Muscle of leg (tissue), 11 donors: ENCODE measurements around the gene YAF2. TPM values are rescaled to one million over a fixed set of nuclear protein-coding genes. Genes with fewer than 3 reads are reported as not detected.

Experiments used
- DNase-seq: peaks from one replicate; pipeline ENCODE4 v3.0.0; 2013
- H3K27ac ChIP-seq: one replicate; pipeline ENCODE4 v1.5.1; 2013; ENCODE audit warnings: mild to moderate bottlenecking, low read length, control low read depth
- H3K27me3 ChIP-seq: one replicate; pipeline ENCODE4 v1.6.1; 2013; ENCODE audit warnings: low read length; ENCODE audit not compliant: control insufficient read depth, insufficient read depth
- H3K36me3 ChIP-seq: one replicate; pipeline ENCODE4 v1.6.1; 2013; ENCODE audit warnings: low read length; ENCODE audit not compliant: control insufficient read depth, insufficient read depth
- H3K4me1 ChIP-seq: one replicate; pipeline ENCODE4 v1.6.1; 2013; ENCODE audit warnings: low read length; ENCODE audit not compliant: control insufficient read depth, insufficient read depth
- H3K4me3 ChIP-seq: one replicate; pipeline ENCODE4 v1.5.1; 2013; ENCODE audit warnings: low read length, control low read depth
- H3K9me3 ChIP-seq: replicated peaks from 2 replicates; pipeline ENCODE4 v1.6.1; 2013; ENCODE audit warnings: low read depth, low read length; ENCODE audit not compliant: control insufficient read depth
- WGBS: methylation state at CpG from one replicate; pipeline ENCODE4 v1.1.5; 2013; ENCODE audit warnings: missing lambda C conversion rate; ENCODE audit not compliant: insufficient coverage; 5-methylcytosine and 5-hydroxymethylcytosine counted together
- polyA plus RNA-seq, 8 donors: library from polyadenylated mRNA; unstranded; fragments of 120-200 nt; gene quantifications; one replicate each; pipeline versions ENCODE4 v1.2.1 to v1.2.3, GENCODE V29; 2013; ENCODE audit warnings: inconsistent platforms in 1 of 8, low replicate concordance in 1 of 8; ENCODE audit not compliant: insufficient read length in 8 of 8, insufficient read depth in 1 of 8
- total RNA-seq: library from RNA; stranded (reverse); fragments of 120-200 nt; gene quantifications from one replicate; pipeline ENCODE4 v1.2.4, GENCODE V29; 2013

YAF2 gene
- total and polyA plus RNA-seq, 9 donors, result 21.7 to 33.2 (median 25.1) TPM

GRCh38 chr12:42162193-42162592, 75.9 kb downstream of the YAF2 start:
- Histone ChIP-seq H3K4me1 (no peaks in the 10 kb centered on the region), H3K27ac (no peak overlapping the region), H3K27me3 (no peaks in the 10 kb centered on the region), H3K9me3 (no peaks in the 10 kb centered on the region), H3K4me3 (no peak overlapping the region), H3K36me3 (no peaks in the 10 kb centered on the region)
- no peak for DNase-seq

GRCh38 chr12:42161529-42161928, 76.5 kb downstream of the YAF2 start:
- Histone ChIP-seq H3K27ac (no peak overlapping the region), H3K27me3 (no peaks in the 10 kb centered on the region), H3K9me3 (no peaks in the 10 kb centered on the region), H3K4me1 (no peaks in the 10 kb centered on the region), H3K4me3 (no peak overlapping the region), H3K36me3 (no peaks in the 10 kb centered on the region)
- no peak for DNase-seq
- no CpG with 5 or more reads among the region's 1 CpG for WGBS

GRCh38 chr12:42156232-42156631, 81.8 kb downstream of the YAF2 start:
- no peaks in the 10 kb centered on the region for H3K9me3 ChIP-seq
- H3K4me3 ChIP-seq, result no peak overlapping the region
- no peaks in the 10 kb centered on the region for H3K36me3 ChIP-seq
- H3K4me1 ChIP-seq, result no peaks in the 10 kb centered on the region
- no peak overlapping the region for H3K27ac ChIP-seq
- no peak for DNase-seq
- H3K27me3 ChIP-seq, result no peaks in the 10 kb centered on the region
- WGBS, result no CpG with 5 or more reads among the region's 2 CpGs

GRCh38 chr12:42145552-42146215, 92.4 kb downstream of the YAF2 start:
- no peak overlapping the region for H3K27ac ChIP-seq
- 52% methylated on average over 8 of the region's 11 CpGs for WGBS
- no peaks in the 10 kb centered on the region for H3K36me3 ChIP-seq
- no peaks in the 10 kb centered on the region for H3K27me3 ChIP-seq
- H3K4me1 ChIP-seq, result peaks cover 11% of the 10 kb centered on the region
- H3K9me3 ChIP-seq, result no peaks in the 10 kb centered on the region
- peak; percentile 16 for DNase-seq
- no peak overlapping the region for H3K4me3 ChIP-seq

GRCh38 chr12:42145197-42145549, 92.9 kb downstream of the YAF2 start:
- no peaks in the 10 kb centered on the region for H3K36me3 ChIP-seq
- peaks cover 11% of the 10 kb centered on the region for H3K4me1 ChIP-seq
- peak overlapping the region; percentile 80 for H3K27ac ChIP-seq
- no peaks in the 10 kb centered on the region for H3K9me3 ChIP-seq
- no peaks in the 10 kb centered on the region for H3K27me3 ChIP-seq
- no peak for DNase-seq
- H3K4me3 ChIP-seq, result peak overlapping the region; percentile 66
- 8% methylated on average over 4 of the region's 8 CpGs for WGBS

- peak; percentile 97 for DNase-seq
- H3K27me3 ChIP-seq, result no peaks in the 10 kb centered on the region
- no peaks in the 10 kb centered on the region for H3K36me3 ChIP-seq
- under 1% methylated on average over 98 of the region's 106 CpGs for WGBS
- H3K4me3 ChIP-seq, result peak within 1 kb of the TSS; percentile 66
- peaks cover 11% of the 10 kb centered on the region for H3K4me1 ChIP-seq
- H3K9me3 ChIP-seq, result no peaks in the 10 kb centered on the region
- H3K27ac ChIP-seq, result peak within 1 kb of the TSS; percentile 80
Measured at GRCh38 chr12:42144408-42145196, 93.4 kb downstream of the YAF2 start, which contains the start of gene GXYLT1. GXYLT1 (minus strand) TSS chr12:42144874; CDS start chr12:42144646, 228 bp downstream.

GRCh38 chr12:42144158-42144407, 94.0 kb downstream of the YAF2 start:
- no peaks in the 10 kb centered on the region for H3K27me3 ChIP-seq
- H3K9me3 ChIP-seq, result no peaks in the 10 kb centered on the region
- H3K4me3 ChIP-seq, result peak overlapping the region; percentile 66
- H3K4me1 ChIP-seq, result peaks cover 11% of the 10 kb centered on the region
- DNase-seq, result no peak
- H3K27ac ChIP-seq, result peak overlapping the region; percentile 54
- under 1% methylated on average over 21 of the region's 21 CpGs for WGBS
- no peaks in the 10 kb centered on the region for H3K36me3 ChIP-seq

- peak overlapping the region; percentile 54 for H3K27ac ChIP-seq
- WGBS, result 3% methylated on average over 8 of the region's 12 CpGs
Measured at GRCh38 chr12:42143452-42144157, 94.4 kb downstream of the YAF2 start.

GRCh38 chr12:42141981-42142606, 96.0 kb downstream of the YAF2 start:
- H3K27me3 ChIP-seq, result no peaks in the 10 kb centered on the region
- WGBS, result no CpG with 5 or more reads among the region's 3 CpGs

More at GRCh38 chr12:42143452-42144157, 94.4 kb downstream of the YAF2 start:
- Histone ChIP-seq H3K4me1 (peaks cover 11% of the 10 kb centered on the region), H3K36me3 (no peaks in the 10 kb centered on the region), H3K9me3 (no peaks in the 10 kb centered on the region), H3K27me3 (no peaks in the 10 kb centered on the region), H3K4me3 (peak overlapping the region; percentile 66)
- DNase-seq, result peak; percentile 42

GRCh38 chr12:42140901-42141300, 97.1 kb downstream of the YAF2 start:
- H3K27ac ChIP-seq, result no peak overlapping the region
- no peaks in the 10 kb centered on the region for H3K36me3 ChIP-seq
- DNase-seq, result no peak
- no peak overlapping the region for H3K4me3 ChIP-seq
- H3K4me1 ChIP-seq, result peaks cover 11% of the 10 kb centered on the region
- 100% methylated on average over 1 of the region's 3 CpGs for WGBS
- no peaks in the 10 kb centered on the region for H3K27me3 ChIP-seq
- H3K9me3 ChIP-seq, result no peaks in the 10 kb centered on the region

More at GRCh38 chr12:42141981-42142606, 96.0 kb downstream of the YAF2 start:
- no peak for DNase-seq
- H3K4me3 ChIP-seq, result no peak overlapping the region
- H3K36me3 ChIP-seq, result no peaks in the 10 kb centered on the region
- no peaks in the 10 kb centered on the region for H3K9me3 ChIP-seq
- peaks cover 11% of the 10 kb centered on the region for H3K4me1 ChIP-seq
- no peak overlapping the region for H3K27ac ChIP-seq
